ELF-1 (cell line): ENCODE measurements around the gene TTLL11.
"Not testable (repeated sequence)": the region's sequence is repeated elsewhere in the genome, so short reads cannot be mapped to it uniquely, and the experiment has no call there.

Experiments used
- DNase-seq: peaks from one replicate; pipeline ENCODE4 v3.0.0-alpha.2; 2016; ENCODE audit warnings: low read depth, low spot score

The TTLL11 gene

GRCh38 chr9:121816449-121816817 lies 276.7 kb downstream of the TTLL11 start:
- DNase-seq: no peak

GRCh38 chr9:121815546-121816448 lies 277.3 kb downstream of the TTLL11 start:
- DNase-seq: no peak

GRCh38 chr9:121815084-121815483 lies 278.0 kb downstream of the TTLL11 start:
- no peak for DNase-seq

- no peak for DNase-seq
These were observed 278.5 kb downstream of the TTLL11 start for GRCh38 chr9:121814594-121814993.

GRCh38 chr9:121813519-121814210 lies 279.4 kb downstream of the TTLL11 start:
- peak; percentile 54 for DNase-seq

GRCh38 chr9:121812159-121812735 lies 280.9 kb downstream of the TTLL11 start:
- DNase-seq: no peak

GRCh38 chr9:121811751-121812150 lies 281.4 kb downstream of the TTLL11 start:
- no peak for DNase-seq

- no peak for DNase-seq
These were observed 282.0 kb downstream of the TTLL11 start for GRCh38 chr9:121811140-121811539.

GRCh38 chr9:121810489-121810888 lies 282.6 kb downstream of the TTLL11 start:
- DNase-seq: no peak

GRCh38 chr9:121809356-121810050 lies 283.6 kb downstream of the TTLL11 start:
- no peak for DNase-seq

GRCh38 chr9:121808781-121809180 lies 284.3 kb downstream of the TTLL11 start:
- DNase-seq: no peak

GRCh38 chr9:121807823-121808278 lies 285.3 kb downstream of the TTLL11 start:
- DNase-seq: no peak

GRCh38 chr9:121807069-121807822 lies 285.9 kb downstream of the TTLL11 start:
- no peak for DNase-seq

- no peak for DNase-seq
These were observed 290.4 kb downstream of the TTLL11 start for GRCh38 chr9:121802753-121803152.

- DNase-seq: no peak
These were observed 291.5 kb downstream of the TTLL11 start for GRCh38 chr9:121801579-121801978.

- DNase-seq: no peak
These were observed 292.7 kb downstream of the TTLL11 start for GRCh38 chr9:121800376-121800775.

GRCh38 chr9:121798941-121799340 lies 294.2 kb downstream of the TTLL11 start:
- DNase-seq: no peak

- DNase-seq: no peak
These were observed 296.0 kb downstream of the TTLL11 start for GRCh38 chr9:121797081-121797480.

GRCh38 chr9:121794334-121794733 lies 298.8 kb downstream of the TTLL11 start:
- DNase-seq: not testable (repeated sequence)

- not testable (repeated sequence) for DNase-seq
These were observed 300.6 kb downstream of the TTLL11 start for GRCh38 chr9:121792476-121792875.

- DNase-seq: no peak
These were observed 302.3 kb downstream of the TTLL11 start for GRCh38 chr9:121790841-121791240.
